Stimulated activated naive CD4-positive, alpha-beta T cell (primary cell): ENCODE results near the gene DOCK4.

Source experiments
- DNase-seq, 6 experiments: peaks; one replicate each; lab custom pipeline; 2025; lab: John Stamatoyannopoulos, UW

DOCK4 gene

DNA sequence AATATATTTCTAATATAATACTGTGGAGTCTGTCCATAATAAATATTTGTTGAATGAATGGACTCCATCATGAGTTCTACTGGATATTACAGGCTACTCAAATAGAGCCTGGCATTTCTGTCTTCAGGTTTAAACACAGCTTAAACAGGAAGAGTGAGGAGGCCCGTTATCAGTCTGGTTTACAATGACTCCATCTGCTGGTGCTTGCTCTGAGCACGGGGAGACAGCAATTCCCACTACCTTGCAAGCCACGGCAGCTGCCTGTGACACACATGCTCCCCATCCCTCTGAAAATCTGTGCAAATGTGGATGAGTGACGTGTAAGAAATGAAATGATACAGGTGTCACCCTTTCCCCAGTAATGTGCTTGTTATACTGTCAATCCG lies 350.4 kb downstream of the DOCK4 start:
- DNase-seq, result no peak

DNA sequence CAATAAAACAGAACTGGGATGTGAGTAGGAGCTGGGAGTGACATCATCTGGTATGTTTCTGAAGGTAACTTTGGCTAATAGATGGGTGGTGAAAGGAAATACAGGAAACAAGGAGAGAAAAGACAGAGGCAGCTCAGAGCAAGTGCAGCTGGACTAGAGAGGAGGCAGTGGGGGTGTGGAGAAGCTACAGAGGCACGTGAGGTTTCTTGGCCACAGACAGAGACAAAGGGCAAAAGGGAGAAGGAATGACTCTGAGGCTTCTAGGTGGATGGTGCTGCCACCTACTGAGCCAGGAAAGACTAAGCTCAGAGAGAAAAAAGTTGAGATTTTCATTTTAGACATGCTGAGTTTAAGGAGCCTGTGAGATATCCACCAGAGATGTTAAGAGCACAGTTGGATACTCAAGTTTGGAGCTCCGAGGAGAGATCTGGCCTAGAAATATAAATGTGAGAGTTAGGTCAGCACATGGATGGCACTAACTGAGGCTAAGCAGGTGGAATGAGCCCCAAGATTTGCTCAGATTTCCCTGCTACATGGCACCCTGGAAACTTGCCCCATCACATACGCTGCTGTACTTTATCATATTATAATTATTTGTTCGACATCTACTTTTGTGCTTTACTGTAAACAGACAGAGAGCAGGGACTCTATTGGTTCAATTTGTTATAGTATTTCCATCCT lies 350.9 kb downstream of the DOCK4 start:
- no peak for DNase-seq

DNA sequence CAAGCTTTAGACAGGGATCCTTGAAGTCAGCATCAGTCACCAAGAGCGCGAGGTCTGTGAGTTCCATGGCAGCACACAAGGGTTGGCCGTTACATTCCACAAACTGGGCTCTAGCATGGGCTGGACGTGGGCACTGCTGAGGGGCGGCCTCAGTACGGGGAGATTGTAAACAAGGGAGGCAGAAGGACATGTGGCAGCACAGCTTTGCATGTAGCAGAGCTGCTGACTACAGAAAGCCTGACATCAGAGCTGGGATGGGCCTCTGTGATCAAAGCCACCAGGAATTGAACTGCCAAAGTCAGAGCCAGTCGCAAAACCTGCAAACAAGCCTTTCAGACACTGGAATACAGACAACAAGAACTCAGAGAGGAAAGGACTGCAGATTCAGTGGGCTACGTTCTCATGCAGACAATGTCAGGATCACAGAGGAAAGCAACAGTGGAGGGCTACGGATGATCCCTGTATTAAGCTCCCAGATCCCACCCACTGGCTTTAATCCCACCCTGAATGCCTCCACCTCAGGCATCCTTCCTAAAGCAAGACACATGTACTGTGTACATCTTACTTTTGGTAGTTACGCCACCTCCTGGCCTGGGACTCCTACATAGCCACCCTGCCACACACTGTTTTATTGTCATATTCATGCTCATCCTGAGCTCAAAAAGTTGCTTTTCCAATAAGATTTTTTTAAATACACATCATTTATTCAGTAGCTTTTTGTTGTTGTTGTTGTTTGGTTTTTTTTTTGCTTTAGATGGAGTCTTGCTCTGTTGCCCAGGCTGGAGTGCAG lies 352.8 kb downstream of the DOCK4 start:
- no peak for DNase-seq

DNA sequence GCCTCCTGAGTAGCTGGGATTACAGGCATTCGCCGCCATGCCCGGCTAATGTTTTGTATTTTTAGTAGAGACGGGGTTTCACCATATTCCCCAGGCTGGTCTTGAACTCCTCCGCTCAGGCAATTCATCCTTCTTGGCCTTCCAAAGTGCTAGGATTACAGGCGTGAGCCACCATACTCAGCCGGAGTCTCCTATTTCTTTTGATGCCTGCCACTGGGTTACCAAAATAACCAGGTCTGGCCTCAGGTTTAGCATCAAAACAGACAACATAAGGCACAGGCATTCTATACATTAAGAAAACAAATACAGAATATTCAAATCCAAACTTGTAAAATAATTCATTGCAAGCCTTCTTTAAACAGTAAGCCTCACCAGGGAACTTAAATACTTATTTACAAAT lies 354.1 kb downstream of the DOCK4 start:
- no peak for DNase-seq

DNA sequence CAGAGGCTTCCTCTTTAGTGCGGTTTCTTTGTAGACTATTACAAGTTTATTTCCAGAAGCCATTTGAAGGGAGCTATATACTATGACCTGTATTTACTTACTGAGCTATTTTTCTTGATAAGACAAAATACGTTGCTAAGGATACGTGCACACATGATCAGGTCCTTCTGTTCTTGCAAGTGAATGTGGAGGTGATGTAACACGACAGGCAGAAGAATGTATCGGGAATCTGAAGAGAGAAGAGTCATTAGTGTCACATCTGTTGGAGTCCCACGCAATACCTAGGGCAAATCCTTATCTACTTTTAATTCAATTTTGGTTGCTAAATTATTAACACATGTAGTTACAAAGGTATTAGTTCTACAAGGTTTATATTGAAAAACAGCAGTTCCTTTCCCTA lies 359.3 kb downstream of the DOCK4 start:
- no peak for DNase-seq

DNA sequence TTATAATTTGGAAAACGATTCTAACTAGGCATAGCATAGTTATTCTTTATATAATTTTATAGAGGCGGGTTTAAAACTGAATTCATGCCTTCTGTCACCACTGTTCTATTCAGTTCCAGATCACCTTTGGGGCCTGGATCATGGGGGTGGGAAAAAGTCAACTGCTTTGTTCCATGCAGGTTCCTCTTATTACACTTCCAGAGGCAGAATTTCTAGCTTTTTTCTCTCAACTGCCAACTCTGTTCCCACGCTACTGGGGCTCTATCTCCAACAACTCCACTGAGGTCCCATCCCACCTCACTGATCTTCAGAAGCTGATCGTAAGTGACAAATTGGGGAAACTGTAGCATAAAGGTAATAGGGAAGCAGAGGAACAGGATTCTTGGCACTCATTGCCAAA lies 360.3 kb downstream of the DOCK4 start:
- no peak for DNase-seq

DNA sequence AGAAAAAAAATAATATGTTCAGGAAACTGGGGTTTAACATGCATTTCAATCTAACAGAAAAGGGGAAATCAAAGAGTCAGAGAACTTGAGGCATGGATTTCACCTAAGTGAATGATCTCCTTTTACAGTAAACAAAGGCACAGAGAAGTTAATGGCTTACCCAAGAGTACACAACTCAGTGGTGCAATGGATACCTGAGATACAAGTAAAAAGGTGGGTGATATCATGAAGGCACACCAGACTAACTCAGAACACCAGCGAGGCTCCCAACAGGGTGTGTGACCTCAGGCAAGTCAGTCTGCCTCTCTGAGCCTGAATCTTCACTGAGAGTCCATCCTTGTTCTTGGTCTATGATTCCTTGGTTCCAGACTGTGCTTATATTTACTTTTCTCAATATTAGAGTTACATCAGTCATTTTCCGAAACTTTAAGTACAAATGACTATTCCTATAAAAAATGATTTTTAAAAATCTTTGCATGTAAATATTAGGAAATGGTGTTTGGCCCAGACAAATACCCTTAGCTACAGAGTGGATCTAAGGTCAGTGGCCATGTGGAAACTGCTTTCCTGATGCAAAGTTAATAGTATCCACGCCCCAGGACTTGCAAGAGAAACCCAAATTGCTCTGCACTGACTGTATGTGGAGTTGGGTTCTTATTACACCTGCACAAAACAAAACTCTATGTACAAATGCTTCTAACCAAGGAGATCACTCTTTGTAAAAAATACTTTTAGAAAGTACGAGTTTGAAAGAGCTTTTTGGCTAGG lies 361.1 kb downstream of the DOCK4 start:
- DNase-seq, result no peak

DNA sequence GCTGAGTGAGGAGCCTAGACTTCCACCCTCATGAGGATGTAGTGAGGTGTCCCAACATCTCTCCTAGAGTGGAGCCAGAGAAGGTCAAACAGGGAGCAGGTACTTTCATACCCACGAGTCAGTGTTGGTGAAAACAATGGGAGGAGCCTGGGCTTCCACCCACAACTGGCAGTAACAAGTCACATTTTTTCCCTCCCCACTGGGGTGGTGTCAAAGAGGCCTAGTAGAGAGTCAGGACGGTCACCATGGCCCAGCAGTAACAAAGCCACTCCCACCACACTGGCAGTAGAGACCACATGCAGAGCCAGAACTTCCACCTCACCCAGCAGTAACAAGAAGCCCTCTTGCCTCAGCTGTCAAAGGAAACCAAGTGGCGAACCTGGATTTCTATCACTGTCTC lies 363.7 kb downstream of the DOCK4 start:
- no peak for DNase-seq

DNA sequence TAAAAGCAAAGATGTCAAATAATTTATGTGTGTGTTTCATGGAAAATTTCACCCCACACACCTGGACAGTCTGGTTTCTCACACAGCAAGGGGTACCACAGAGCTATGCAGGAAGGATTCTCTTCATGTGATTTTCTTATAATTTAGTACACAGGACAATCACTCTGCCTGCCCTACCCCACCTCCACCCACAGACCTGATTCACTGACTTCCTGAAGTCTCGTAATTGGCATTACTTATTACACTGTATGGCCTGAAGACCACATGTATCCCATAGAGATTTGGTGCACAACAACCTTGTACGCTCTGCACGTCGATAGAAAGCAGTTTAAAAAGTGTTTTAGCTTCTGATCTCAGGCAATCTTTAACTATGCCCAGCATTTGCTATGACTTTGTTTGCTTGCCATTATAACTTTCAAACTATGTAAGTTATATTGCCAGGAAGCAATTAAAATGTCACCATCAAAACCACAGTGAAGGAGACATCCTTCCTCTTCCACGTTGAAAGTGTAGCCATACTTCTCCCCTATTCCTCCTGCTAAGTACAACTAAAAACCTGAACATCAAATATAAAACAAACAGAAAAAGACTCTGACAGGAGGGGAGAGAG lies 364.5 kb downstream of the DOCK4 start:
- DNase-seq, result no peak

DNA sequence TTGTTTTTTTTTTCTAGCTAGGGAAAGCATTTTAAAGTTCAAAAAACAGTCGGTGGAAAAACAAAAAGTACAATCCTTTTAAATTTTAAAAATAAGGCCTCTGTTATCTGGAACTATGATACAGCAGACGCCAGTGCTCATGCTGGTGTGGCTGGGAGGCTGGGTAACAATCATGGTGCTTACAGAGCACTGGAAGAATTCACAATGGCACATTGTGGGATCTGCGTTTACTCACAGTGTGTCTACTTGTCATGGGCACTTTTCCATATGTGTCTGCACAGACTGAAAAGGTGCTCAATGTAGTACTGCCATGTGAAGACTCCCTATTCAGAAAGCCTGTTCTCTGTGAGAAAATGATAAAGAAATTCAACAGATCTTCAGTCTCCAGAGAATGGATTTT lies 365.7 kb downstream of the DOCK4 start:
- DNase-seq, result no peak

DNA sequence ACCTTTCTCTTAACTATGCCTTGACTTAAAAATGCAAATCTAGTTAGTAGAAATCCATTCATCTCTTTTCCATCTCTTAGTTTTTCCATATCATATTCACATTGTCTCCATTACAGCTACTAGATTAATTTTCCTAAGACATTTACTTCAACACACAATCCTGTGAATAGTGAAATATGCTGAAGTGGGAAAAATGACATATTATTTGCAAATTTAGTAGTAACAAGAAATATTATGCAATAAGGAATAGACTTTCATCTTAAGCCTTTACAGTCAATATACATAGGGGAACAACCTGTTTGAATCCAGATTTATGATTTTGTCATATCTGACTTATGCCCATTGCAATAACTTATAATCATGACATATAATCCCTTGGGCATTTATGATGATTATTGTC lies 366.9 kb downstream of the DOCK4 start:
- no peak for DNase-seq

DNA sequence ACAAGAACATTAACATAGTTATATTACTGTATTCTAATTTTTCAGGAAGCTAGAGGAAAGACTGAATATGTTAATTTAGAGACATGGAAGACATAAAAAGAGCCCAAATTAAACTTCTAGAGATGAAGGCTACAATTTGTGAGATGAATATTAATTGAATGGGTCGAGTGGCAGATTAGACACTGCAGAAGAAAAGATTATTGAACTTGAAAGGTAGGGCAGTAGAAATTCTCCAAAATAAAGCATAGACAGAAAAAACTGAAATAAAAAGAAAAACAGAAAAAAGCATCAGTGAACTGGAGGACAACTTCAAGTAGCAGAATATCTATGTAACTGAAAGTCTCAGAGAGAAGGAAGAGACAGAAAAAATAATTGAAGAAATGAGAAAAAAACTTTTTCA lies 369.6 kb downstream of the DOCK4 start:
- DNase-seq, result no peak

DNA sequence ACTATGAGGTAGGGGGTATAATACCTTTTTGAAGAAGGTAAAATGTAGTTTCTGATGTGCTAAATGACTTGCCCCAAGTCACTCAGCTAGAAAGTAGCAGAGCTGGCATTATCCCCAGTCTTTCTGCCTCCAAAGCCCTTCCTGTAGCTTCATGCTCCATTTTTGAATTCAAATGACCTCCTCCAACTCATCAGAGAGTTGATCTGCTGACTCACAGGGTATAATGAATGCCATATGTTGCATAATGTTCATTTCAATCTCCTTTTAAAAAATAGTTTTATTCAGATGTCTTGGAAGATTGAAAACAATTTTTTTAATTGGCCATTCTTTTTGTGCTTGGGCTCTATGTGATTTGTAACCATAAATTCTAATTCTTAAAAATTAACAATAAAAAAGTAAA lies 371.1 kb downstream of the DOCK4 start:
- no peak for DNase-seq

DNA sequence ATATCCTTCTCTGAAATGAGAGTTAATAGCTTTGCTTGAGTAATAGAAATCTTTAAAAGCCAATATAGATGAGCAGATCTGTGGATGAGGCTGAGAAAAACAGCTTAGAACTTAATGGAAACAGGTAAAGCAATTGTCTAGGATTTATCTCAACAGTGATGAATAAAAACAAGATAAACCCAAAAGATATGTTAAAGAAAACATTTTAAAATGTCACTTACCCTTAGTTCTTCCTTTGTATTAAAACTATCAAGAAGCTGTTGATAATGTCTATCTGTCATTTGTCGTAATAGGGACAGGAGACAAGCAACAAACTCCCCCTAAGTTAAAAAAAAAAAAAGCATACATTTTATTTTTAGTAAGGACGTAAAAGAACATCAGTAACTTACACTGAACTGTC lies 371.8 kb downstream of the DOCK4 start:
- DNase-seq, result no peak

DNA sequence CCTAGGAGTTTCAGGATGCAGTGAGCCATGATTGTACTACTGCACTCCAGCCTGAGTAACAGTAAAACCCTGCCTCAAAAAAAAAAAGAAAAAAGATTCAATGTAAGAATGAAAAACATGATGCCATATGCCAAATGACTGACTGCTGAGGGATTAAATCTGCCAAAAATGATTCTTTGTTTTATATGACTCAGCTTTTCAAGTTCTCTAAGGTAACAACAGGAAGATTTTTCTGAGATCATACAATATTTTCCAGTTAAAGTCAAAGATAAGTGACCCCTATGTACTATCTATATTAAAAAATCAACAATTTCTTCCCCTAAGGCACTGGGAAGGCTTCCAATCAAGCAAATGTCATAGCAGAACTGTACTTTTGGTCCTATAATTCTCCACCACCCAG lies 372.7 kb downstream of the DOCK4 start:
- DNase-seq, result no peak

DNA sequence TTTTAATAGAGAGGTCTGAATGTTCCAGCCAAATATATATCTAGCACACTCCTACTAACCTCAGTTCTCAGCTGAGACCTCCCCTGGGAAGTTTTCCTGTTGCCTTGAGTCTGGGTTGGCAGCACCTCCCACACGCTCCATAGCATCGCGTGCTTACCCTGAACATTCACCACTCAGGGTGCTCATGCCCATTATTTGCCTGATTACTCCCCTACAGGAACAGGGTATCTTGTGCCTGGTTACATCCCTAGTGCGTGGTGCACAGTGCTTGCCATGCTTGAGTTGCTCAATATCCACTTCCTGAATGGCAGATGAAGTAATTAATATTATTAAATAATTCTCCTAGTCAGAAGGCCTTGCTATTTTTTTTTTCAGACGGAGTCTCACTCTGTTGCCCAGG lies 374.0 kb downstream of the DOCK4 start:
- DNase-seq, result no peak

DNA sequence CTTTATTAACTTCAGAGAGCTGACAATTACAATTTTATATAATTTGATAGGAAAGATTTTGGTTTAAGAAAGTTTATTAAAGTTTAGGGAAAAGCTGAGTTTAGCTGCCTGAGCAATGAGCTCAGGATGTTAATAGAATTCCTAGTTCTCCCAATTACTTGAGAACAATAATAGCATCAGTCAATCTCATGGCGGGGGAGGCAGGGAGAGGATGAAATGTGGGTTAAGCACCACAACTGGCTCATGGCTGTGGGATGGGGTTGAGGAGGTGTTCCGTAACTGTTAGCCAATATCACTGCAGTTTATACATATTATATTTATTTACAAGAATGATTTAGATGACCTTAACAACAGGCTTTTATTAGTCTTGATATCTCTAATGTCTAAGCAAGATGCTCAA lies 377.0 kb downstream of the DOCK4 start:
- no peak for DNase-seq

DNA sequence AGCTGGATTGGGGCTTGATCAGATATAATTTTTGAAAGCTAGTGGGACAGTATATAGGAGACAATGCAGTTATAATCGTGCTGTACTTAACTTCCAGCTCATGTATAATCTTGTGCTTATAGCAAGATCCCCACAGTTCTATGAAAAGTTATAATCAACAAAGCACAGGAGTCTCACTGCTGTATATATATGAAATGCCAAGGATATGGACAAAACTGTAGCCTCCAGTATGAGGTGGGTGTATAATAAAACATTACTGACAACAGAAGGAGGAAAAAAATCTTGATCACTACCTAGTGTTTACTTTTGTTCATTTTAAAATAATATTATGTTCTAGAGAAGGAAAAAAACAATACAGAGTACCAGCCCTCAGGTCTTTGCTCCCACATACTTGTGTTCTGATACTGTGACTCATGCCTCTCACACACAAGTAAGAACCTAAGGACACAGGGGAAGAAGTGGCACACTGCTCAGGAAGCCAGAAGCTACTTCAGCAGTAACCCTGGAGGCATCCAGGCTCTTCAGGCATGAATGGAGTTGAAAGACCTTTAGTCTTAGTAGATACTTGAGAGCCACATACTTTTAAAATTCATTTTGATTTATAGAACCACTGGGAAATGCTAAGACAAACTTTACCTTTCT lies 378.2 kb downstream of the DOCK4 start:
- no peak for DNase-seq

DNA sequence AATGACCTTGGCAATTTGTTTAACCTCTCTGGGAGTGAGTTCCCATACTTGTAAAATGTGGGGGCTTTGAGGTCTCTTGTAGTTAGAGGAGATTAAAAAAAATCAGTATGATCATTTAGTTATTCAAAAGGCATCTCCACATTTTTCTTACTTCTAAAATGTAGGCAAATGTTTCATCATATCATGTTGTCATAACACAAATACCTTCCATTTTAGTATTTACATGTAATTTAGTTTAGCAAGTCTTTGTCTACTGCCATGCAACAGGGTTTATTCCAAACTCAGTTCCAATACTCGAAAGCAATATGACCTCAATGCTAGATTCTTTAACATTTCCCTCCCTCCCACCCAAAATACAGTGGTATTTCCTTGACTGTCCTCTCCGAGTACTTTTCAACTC lies 381.2 kb downstream of the DOCK4 start:
- no peak for DNase-seq

DNA sequence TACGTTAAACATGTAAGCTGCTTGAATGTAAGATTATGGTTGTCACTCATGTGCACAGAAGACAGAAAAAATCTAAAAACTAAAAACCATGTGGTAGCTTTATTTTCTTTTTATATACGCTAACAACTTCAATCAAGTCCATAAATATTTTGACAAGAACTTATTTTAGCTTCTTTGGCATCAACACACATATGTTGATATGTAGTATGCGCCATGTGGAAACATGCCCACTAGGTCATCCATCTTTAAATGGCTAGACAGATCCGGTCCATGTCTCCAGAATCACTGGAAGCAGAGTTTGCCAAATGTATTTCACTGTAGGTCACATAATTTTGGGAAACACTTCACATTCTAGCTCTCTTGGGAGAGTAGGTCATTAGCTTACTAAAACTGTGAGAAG lies 382.4 kb downstream of the DOCK4 start:
- DNase-seq, result no peak

DNA sequence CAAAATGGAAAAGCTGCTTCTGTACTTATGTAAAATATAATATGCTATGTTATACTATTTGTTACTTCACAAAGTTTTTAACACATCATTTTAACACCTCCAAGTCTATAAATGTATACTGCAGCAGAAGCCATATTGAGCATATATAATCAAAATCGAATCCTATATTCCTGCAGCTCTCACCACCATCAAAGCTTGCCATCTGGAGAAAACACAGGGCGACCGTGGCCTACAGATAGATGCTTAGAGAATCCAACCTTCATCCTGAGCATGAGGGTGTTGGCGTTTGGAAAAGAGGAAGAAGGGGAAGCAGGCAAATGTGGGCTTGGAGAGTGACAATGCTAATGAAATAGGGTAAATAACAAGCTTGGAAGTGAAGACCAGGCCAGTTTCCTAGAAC lies 385.2 kb downstream of the DOCK4 start:
- DNase-seq, result no peak

DNA sequence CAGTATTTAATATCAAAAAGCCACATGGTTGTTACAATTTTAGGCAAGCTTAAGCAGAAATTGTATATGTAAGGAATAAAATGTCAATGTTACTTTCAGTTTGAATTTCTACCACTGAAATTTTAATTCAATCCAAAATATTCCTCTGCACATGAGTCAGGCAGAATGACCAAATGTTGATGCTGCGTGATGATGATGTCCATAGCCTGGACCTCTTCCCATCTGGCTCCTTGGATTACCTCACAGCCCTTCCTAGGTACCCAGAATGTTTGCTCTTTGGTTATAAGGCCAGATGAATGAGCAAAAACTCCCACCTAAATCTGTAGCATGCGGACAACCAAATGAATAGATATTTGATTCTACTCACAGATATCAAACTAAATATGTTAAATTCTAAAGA lies 385.6 kb downstream of the DOCK4 start:
- no peak for DNase-seq
